Karpas-422 (cell line): ENCODE data around the gene LRRC74B. TPM values are rescaled to one million over a fixed set of nuclear protein-coding genes. Genes with fewer than 3 reads are reported as not detected.
A peak's percentile ranks its signal among the peaks of the same experiment; 100 is the strongest.
"Not testable (repeated sequence)": the region's sequence is repeated elsewhere in the genome, so short reads cannot be mapped to it uniquely, and the experiment has no call there.

Source experiments
- DNase-seq: peaks from one replicate; pipeline ENCODE4 v3.0.0-alpha.2; 2015
- H2AFZ ChIP-seq: fragments of 200-600 bp; sonication (generic); 2 replicates; pipeline ENCODE4 v1.6.1; 2014; ENCODE audit warnings: antibody characterized with exemption, low read length, mixed read lengths
- H3K27ac ChIP-seq: fragments of 200-600 bp; sonication (generic); 2 replicates; pipeline ENCODE4 v1.5.1; 2014; ENCODE audit warnings: mild to moderate bottlenecking, low read length, moderate library complexity
- H3K27me3 ChIP-seq: fragments of 200-600 bp; sonication (generic); 2 replicates; pipeline ENCODE4 v1.6.1; 2014; ENCODE audit warnings: low read length, mixed read lengths
- H3K36me3 ChIP-seq: fragments of 200-600 bp; sonication (generic); 2 replicates; pipeline ENCODE4 v1.6.1; 2014; ENCODE audit warnings: low read length, mixed read lengths; ENCODE audit not compliant: insufficient read depth
- H3K4me1 ChIP-seq: fragments of 200-600 bp; sonication (generic); 2 replicates; pipeline ENCODE4 v1.6.1; 2014; ENCODE audit warnings: mild to moderate bottlenecking, low read length, mixed read lengths
- H3K4me2 ChIP-seq: fragments of 200-600 bp; sonication (generic); 2 replicates; pipeline ENCODE4 v1.6.1; 2014; ENCODE audit warnings: low read length, low read depth, mild to moderate bottlenecking; ENCODE audit not compliant: poor library complexity, severe bottlenecking
- H3K4me3 ChIP-seq: fragments of 200-600 bp; sonication (generic); 2 replicates; pipeline ENCODE4 v1.5.1; 2014; ENCODE audit warnings: mild to moderate bottlenecking, antibody characterized with exemption, low read length, mixed read lengths
- H3K79me2 ChIP-seq: fragments of 200-600 bp; sonication (generic); 2 replicates; pipeline ENCODE4 v1.6.1; 2014; ENCODE audit warnings: mild to moderate bottlenecking, low read length, mixed read lengths
- H3K9ac ChIP-seq: fragments of 200-600 bp; sonication (generic); 2 replicates; pipeline ENCODE4 v1.6.0; 2014; ENCODE audit warnings: low read length
- H3K9me2 ChIP-seq: fragments of 200-600 bp; sonication (generic), shearing (Covaris generic); replicated peaks from 2 replicates; pipeline ENCODE4 v1.6.0; 2014; ENCODE audit warnings: mild to moderate bottlenecking, low read length, moderate library complexity; ENCODE audit not compliant: insufficient read depth
- H3K9me3 ChIP-seq: fragments of 300-700, 200-600 bp; sonication (generic); 2 replicates; pipeline ENCODE4 v1.6.1; 2014; ENCODE audit warnings: low read length, mixed read lengths
- H4K20me1 ChIP-seq: fragments of 200-600 bp; sonication (generic); 2 replicates; pipeline ENCODE4 v1.6.1; 2014; ENCODE audit warnings: mild to moderate bottlenecking, antibody characterized with exemption, low read length, low read depth; ENCODE audit not compliant: insufficient read depth
- total RNA-seq: library from RNA; depleted of rRNA; stranded (reverse); fragments of >200 nt; shearing (Covaris generic); gene quantifications from 2 replicates; pipeline ENCODE4 v1.2.3, GENCODE V29; 2014; ENCODE audit warnings: low replicate concordance

LRRC74B gene
- total RNA-seq, 1 experiment from 2014 or later, result not detected

- no peaks in the 10 kb centered on the region for H4K20me1 ChIP-seq
- no peak overlapping the region for H3K4me3 ChIP-seq
- no peaks in the 10 kb centered on the region for H3K9me3 ChIP-seq
- no peaks in the 10 kb centered on the region for H3K4me1 ChIP-seq
- no peaks in the 10 kb centered on the region for H3K79me2 ChIP-seq
- no peaks in the 10 kb centered on the region for H3K36me3 ChIP-seq
- H2AFZ ChIP-seq, result no peak overlapping the region
- DNase-seq, result no peak
- H3K4me2 ChIP-seq, result no peak overlapping the region
- no peak overlapping the region for H3K9ac ChIP-seq
- no peaks in the 10 kb centered on the region for H3K27me3 ChIP-seq
- H3K9me2 ChIP-seq, result no peaks in the 10 kb centered on the region
- no peak overlapping the region for H3K27ac ChIP-seq
Observed at GRCh38 chr22:21034989-21035388, 10.8 kb upstream of the LRRC74B start.

- no peaks in the 10 kb centered on the region for H3K79me2 ChIP-seq
- no peaks in the 10 kb centered on the region for H3K9me2 ChIP-seq
- no peak overlapping the region for H2AFZ ChIP-seq
- H3K36me3 ChIP-seq, result no peaks in the 10 kb centered on the region
- H3K27me3 ChIP-seq, result no peaks in the 10 kb centered on the region
- H4K20me1 ChIP-seq, result no peaks in the 10 kb centered on the region
- H3K9me3 ChIP-seq, result no peaks in the 10 kb centered on the region
- H3K9ac ChIP-seq, result no peak overlapping the region
- H3K27ac ChIP-seq, result no peak overlapping the region
- no peak overlapping the region for H3K4me2 ChIP-seq
- DNase-seq, result no peak
- H3K4me3 ChIP-seq, result no peak overlapping the region
- H3K4me1 ChIP-seq, result 0 out of 2 replicates have a peak, but pooled peaks cover under 1% of the 10 kb centered on the region
Observed at GRCh38 chr22:21038405-21038804, 7.3 kb upstream of the LRRC74B start.

- H3K36me3 ChIP-seq, DNase-seq, H4K20me1 ChIP-seq, H3K4me2 ChIP-seq, H3K9me2 ChIP-seq, H3K4me3 ChIP-seq, H3K4me1 ChIP-seq, H2AFZ ChIP-seq, H3K79me2 ChIP-seq, H3K9me3 ChIP-seq, H3K27me3 ChIP-seq, H3K27ac ChIP-seq, H3K9ac ChIP-seq: not testable (repeated sequence)
Observed at GRCh38 chr22:21039158-21039557, 6.6 kb upstream of the LRRC74B start.

- Histone ChIP-seq H3K4me2 (no peak overlapping the region), H3K9me2 (no peaks in the 10 kb centered on the region), H3K4me1 (peaks cover 27% of the 10 kb centered on the region), H3K9me3 (no peaks in the 10 kb centered on the region), H2AFZ (no peak overlapping the region), H3K36me3 (no peaks in the 10 kb centered on the region), H3K4me3 (no peak overlapping the region), H3K79me2 (no peaks in the 10 kb centered on the region), H3K27me3 (no peaks in the 10 kb centered on the region), H4K20me1 (no peaks in the 10 kb centered on the region), H3K27ac (no peak overlapping the region), H3K9ac (no peak overlapping the region)
- DNase-seq, result no peak
Observed at GRCh38 chr22:21041937-21042336, 3.8 kb upstream of the LRRC74B start.

GRCh38 chr22:21042978-21043859, 2.5 kb upstream of the LRRC74B start:
- peaks cover 27% of the 10 kb centered on the region for H3K4me1 ChIP-seq
- H3K79me2 ChIP-seq, result no peaks in the 10 kb centered on the region
- no peak overlapping the region for H3K27ac ChIP-seq
- H3K27me3 ChIP-seq, result no peaks in the 10 kb centered on the region
- no peak overlapping the region for H3K9ac ChIP-seq
- H3K9me3 ChIP-seq, result no peaks in the 10 kb centered on the region
- no peak overlapping the region for H2AFZ ChIP-seq
- H4K20me1 ChIP-seq, result no peaks in the 10 kb centered on the region
- H3K4me3 ChIP-seq, result no peak overlapping the region
- H3K36me3 ChIP-seq, result no peaks in the 10 kb centered on the region
- H3K9me2 ChIP-seq, result no peaks in the 10 kb centered on the region
- no peak for DNase-seq
- no peak overlapping the region for H3K4me2 ChIP-seq

- Histone ChIP-seq H3K9me2 (no peaks in the 10 kb centered on the region), H3K27me3 (no peaks in the 10 kb centered on the region), H3K4me2 (peak overlapping the region; percentile 75), H3K9me3 (no peaks in the 10 kb centered on the region), H2AFZ (no peak overlapping the region), H3K4me3 (peak overlapping the region; percentile 62; the same call in 1 of the 2 replicates), H3K27ac (0 out of 2 replicates have a peak overlapping the region, but pooled peaks have one; percentile 78), H3K36me3 (no peaks in the 10 kb centered on the region), H3K4me1 (peaks cover 27% of the 10 kb centered on the region), H4K20me1 (no peaks in the 10 kb centered on the region), H3K79me2 (no peaks in the 10 kb centered on the region), H3K9ac (peak overlapping the region; percentile 60)
- no peak for DNase-seq
Observed at GRCh38 chr22:21043860-21044535, 1.7 kb upstream of the LRRC74B start.

- H3K9me3 ChIP-seq, result no peaks in the 10 kb centered on the region
- H3K36me3 ChIP-seq, result no peaks in the 10 kb centered on the region
- H3K27ac ChIP-seq, result peak overlapping the region; percentile 78
- DNase-seq, result peak; percentile 88
- peaks cover 27% of the 10 kb centered on the region for H3K4me1 ChIP-seq
- H3K9me2 ChIP-seq, result no peaks in the 10 kb centered on the region
- H4K20me1 ChIP-seq, result no peaks in the 10 kb centered on the region
- H3K9ac ChIP-seq, result peak overlapping the region; percentile 60
- H3K4me3 ChIP-seq, result peak overlapping the region; percentile 62
- H3K4me2 ChIP-seq, result peak overlapping the region; percentile 75
- peak overlapping the region; percentile 39; the same call in 1 of the 2 replicates for H2AFZ ChIP-seq
- H3K79me2 ChIP-seq, result no peaks in the 10 kb centered on the region
- H3K27me3 ChIP-seq, result no peaks in the 10 kb centered on the region
Observed at GRCh38 chr22:21044931-21045584, 688 bp upstream of the LRRC74B start.
